Loucy (cell line): ENCODE results near the gene OXLD1.

ENCODE experiments used
- H2AFZ ChIP-seq: fragments of 200-600 bp; sonication (generic); 2 replicates; pipeline ENCODE4 v1.6.0; 2016; ENCODE audit warnings: antibody characterized with exemption, mild to moderate bottlenecking, low read length, moderate library complexity
- H3F3A ChIP-seq: fragments of 200-600 bp; 2 replicates; pipeline ENCODE4 v1.6.0; 2016; ENCODE audit warnings: antibody characterized with exemption, low read depth, mild to moderate bottlenecking
- H3K27me3 ChIP-seq: fragments of 200-600 bp; sonication (generic); 2 replicates; pipeline ENCODE4 v1.6.1; 2014; ENCODE audit warnings: low read length, mild to moderate bottlenecking; ENCODE audit not compliant: insufficient read depth, poor library complexity, severe bottlenecking
- H3K36me3 ChIP-seq: fragments of 200-600 bp; sonication (generic); 2 replicates; pipeline ENCODE4 v1.6.1; 2016; ENCODE audit warnings: low read length; ENCODE audit not compliant: insufficient read depth
- H3K4me1 ChIP-seq: fragments of 200-600 bp; sonication (generic); 2 replicates; pipeline ENCODE4 v1.5.1; 2014; ENCODE audit warnings: low read length, mild to moderate bottlenecking; ENCODE audit not compliant: insufficient read depth, poor library complexity, severe bottlenecking
- H3K4me2 ChIP-seq: fragments of 200-600 bp; sonication (generic); 2 replicates; pipeline ENCODE4 v1.6.0; 2014; ENCODE audit warnings: antibody characterized with exemption, low read length, low read depth, mild to moderate bottlenecking; ENCODE audit not compliant: poor library complexity, severe bottlenecking
- H3K4me3 ChIP-seq: fragments of 200-600 bp; sonication (generic); 2 replicates; pipeline ENCODE4 v1.5.1; 2014; ENCODE audit warnings: low read length, mild to moderate bottlenecking, mixed read lengths; ENCODE audit not compliant: poor library complexity, severe bottlenecking
- H3K79me2 ChIP-seq: fragments of 200-600 bp; sonication (generic); 2 replicates; pipeline ENCODE4 v1.6.1; 2014; ENCODE audit warnings: low read length; ENCODE audit not compliant: insufficient read depth
- H3K9ac ChIP-seq: fragments of 200-600 bp; sonication (generic); 2 replicates; pipeline ENCODE4 v1.6.0; 2014; ENCODE audit warnings: mild to moderate bottlenecking, low read depth, low read length, moderate library complexity; ENCODE audit not compliant: poor library complexity, severe bottlenecking
- H3K9me2 ChIP-seq: fragments of 200-600 bp; sonication (generic); replicated peaks from 2 replicates; pipeline ENCODE4 v1.6.1; 2016; ENCODE audit warnings: low read depth, low read length, mixed read lengths
- H3K9me3 ChIP-seq: fragments of 200-600 bp; sonication (generic); 2 replicates; pipeline ENCODE4 v1.6.1; 2014; ENCODE audit warnings: mild to moderate bottlenecking, antibody characterized with exemption, low read length, low read depth; ENCODE audit not compliant: insufficient read depth
- H4K20me1 ChIP-seq: fragments of 200-600 bp; sonication (generic); 2 replicates; pipeline ENCODE4 v1.6.0; 2014; ENCODE audit warnings: antibody characterized with exemption, low read length, mild to moderate bottlenecking; ENCODE audit not compliant: insufficient read depth, poor library complexity, severe bottlenecking
- CTCF ChIP-seq: fragments of 200-600 bp; sonication (generic); conservative IDR thresholded peaks from 2 replicates; pipeline ENCODE4 v1.5.1; 2014; ENCODE audit warnings: mild to moderate bottlenecking, antibody characterized with exemption, low read length
- EZH2phosphoT487 ChIP-seq: fragments of 200-600 bp; IDR thresholded peaks from 2 replicates; pipeline ENCODE4 v1.6.1; 2018; ENCODE audit warnings: antibody characterized with exemption, mild to moderate bottlenecking, moderate library complexity, borderline replicate concordance

OXLD1 gene

DNA sequence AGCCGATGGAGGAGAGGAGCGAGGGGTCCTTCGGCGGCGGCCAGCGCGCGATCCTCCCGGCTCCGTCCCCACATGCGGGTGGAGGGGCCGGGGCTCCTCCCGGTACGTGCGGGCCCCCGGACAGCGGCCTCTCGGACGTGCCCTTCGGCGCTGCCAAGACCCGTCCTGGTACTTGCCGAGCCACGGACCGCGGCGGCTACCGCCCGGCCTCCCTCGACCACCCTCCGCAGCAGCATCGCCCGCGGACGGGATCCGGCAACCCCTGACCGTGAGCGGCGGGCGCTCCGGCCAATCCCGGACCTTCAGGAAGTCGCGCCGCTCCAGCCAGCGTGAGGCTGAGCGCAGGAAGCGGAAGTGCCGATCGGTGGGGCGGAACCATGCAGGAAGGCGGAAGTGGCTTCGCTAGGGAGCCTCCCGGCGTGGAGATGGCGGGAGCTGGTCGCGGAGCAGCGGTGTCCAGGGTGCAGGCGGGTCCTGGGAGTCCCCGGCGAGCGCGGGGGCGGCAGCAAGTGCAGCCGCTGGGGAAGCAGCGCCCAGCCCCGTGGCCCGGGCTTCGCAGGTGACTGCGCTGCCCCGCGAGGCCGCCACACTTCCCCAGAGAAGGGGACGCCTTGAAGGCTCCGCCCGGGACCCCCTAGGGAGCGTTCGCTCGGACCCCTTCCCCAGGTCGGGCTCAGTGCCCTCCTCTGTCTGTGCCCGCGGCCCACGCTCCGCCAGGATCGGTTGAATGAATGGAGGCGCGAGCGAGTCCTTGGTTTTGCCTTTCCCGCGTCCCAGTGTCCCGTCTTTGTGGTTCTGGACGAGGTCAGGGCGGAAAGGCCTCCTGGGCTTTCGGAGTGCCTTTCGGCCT lies at the start of gene OXLD1, which contains the start of gene CCDC137:
Gene OXLD1 (minus strand): TSS at position 264 of the 850 bp plus-strand sequence. CDS start 28 bp downstream, at position 236.
Gene CCDC137 (plus strand): TSS at position 396 of the 850 bp plus-strand sequence. CDS start 30 bp downstream, at position 426.
- TF ChIP-seq EZH2phosphoT487 (no peak), CTCF (no peak)
- peaks cover 62% of the 10 kb centered on the region for H3K79me2 ChIP-seq
- no peaks in the 10 kb centered on the region for H3K9me2 ChIP-seq
- H3K9ac ChIP-seq: peak within 1 kb of the TSS; percentile 99
- H3K9me3 ChIP-seq: no peaks in the 10 kb centered on the region
- H3K4me2 ChIP-seq: peak within 1 kb of the TSS; percentile 98
- H4K20me1 ChIP-seq: peaks cover 18% of the 10 kb centered on the region
- peak within 1 kb of the TSS; percentile 53 for H2AFZ ChIP-seq
- peaks cover 8% of the 10 kb centered on the region for H3F3A ChIP-seq
- peak within 1 kb of the TSS; percentile 98 for H3K4me3 ChIP-seq
- no peaks in the 10 kb centered on the region for H3K27me3 ChIP-seq
- H3K4me1 ChIP-seq: peaks cover 38% of the 10 kb centered on the region
- peaks cover 1% of the 10 kb centered on the region; the same call in 1 of the 2 replicates for H3K36me3 ChIP-seq

- Histone ChIP-seq H3K27me3 (no peaks in the 10 kb centered on the region), H3K4me2 (no peak overlapping the region), H2AFZ (no peak overlapping the region), H3K79me2 (peaks cover 34% of the 10 kb centered on the region), H3K4me3 (no peak overlapping the region), H3K4me1 (peaks cover 25% of the 10 kb centered on the region), H3K9ac (no peak overlapping the region), H3K9me2 (no peaks in the 10 kb centered on the region), H4K20me1 (peaks cover 6% of the 10 kb centered on the region), H3K36me3 (no peaks in the 10 kb centered on the region), H3F3A (no peaks in the 10 kb centered on the region), H3K9me3 (no peaks in the 10 kb centered on the region)
- no peak for TF ChIP-seq CTCF
- no peak for TF ChIP-seq EZH2phosphoT487
Observed at GRCh38 chr17:81715107-81715871, 48.9 kb upstream of the OXLD1 start.

DNA sequence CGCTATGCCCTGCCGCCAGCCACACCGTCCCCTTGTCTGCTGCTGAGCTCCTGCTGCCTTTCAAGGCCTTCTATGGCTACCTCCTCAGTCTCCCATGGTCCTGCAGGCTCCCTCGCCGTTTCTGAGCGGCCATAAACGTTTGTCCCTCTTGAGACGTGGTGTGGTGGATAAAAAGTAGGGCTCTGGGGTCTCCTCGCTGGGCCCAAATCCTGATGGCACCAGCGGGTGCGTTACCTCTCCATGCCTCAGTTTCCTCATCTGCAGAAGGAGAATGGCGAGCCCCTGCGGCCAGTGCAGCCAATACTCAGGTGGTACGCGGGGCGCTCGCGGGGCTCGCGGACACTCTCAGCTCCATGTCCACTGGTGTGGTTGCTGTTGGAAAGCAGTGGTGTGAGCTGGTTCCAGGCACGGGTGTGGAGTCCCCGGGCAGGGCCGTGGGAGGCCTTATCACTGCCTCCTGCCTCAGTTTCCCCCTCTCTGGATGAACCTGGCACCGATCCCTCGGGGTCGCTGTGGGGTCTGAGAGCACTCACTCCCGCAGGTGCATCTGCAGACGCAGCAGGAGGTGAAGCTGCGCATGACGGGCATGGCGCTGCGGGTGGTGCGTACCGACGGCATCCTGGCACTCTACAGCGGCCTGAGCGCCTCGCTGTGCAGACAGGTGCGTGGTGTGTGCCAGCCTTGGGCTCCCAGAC lies 48.2 kb upstream of the OXLD1 start:
- Histone ChIP-seq H3K9me2 (no peaks in the 10 kb centered on the region), H3F3A (no peaks in the 10 kb centered on the region), H2AFZ (no peak overlapping the region), H3K4me1 (peaks cover 25% of the 10 kb centered on the region), H3K9ac (peak overlapping the region; percentile 75), H3K4me3 (peak overlapping the region; percentile 85), H3K36me3 (no peaks in the 10 kb centered on the region), H3K9me3 (no peaks in the 10 kb centered on the region), H3K79me2 (peaks cover 34% of the 10 kb centered on the region), H3K27me3 (no peaks in the 10 kb centered on the region), H4K20me1 (peaks cover 6% of the 10 kb centered on the region), H3K4me2 (peak overlapping the region; percentile 98)
- TF ChIP-seq CTCF: no peak
- no peak for TF ChIP-seq EZH2phosphoT487
